Lung (tissue), 13 donors: ENCODE measurements around the gene CIP2A. TPM values are rescaled to one million over a fixed set of nuclear protein-coding genes. Genes with fewer than 3 reads are reported as not detected.

Experiments used
- ATAC-seq: fragments of 200-7000 bp; cut with Tn5 transposase; one replicate; pipeline ENCODE4 v1.9.1; 2020; ENCODE audit warnings: moderate number of reproducible peaks; ENCODE audit not compliant: insufficient read depth, low FRiP score
- DNase-seq, 3 donors: peaks; one replicate each; pipeline ENCODE4 v3.0.0-alpha.2; 2013 to 2017
- H3K27ac ChIP-seq, 2 donors: one replicate each; pipeline ENCODE4 v1.5.1; 2013; ENCODE audit warnings: mild to moderate bottlenecking in 2 of 2, moderate library complexity in 2 of 2, control low read depth in 1 of 2, inconsistent platforms in 1 of 2, low read depth in 1 of 2, low read length in 1 of 2
- H3K27me3 ChIP-seq, 3 donors: one replicate each; pipeline ENCODE4 v1.5.1; 2013; ENCODE audit warnings: low read length in 2 of 3; ENCODE audit not compliant: control insufficient read depth in 3 of 3, insufficient read depth in 3 of 3
- H3K36me3 ChIP-seq, 4 donors: one replicate each; pipeline ENCODE4 v1.5.1; 2013; ENCODE audit warnings: low read length in 4 of 4, mild to moderate bottlenecking in 1 of 4, moderate library complexity in 1 of 4; ENCODE audit not compliant: control insufficient read depth in 4 of 4, insufficient read depth in 4 of 4
- H3K4me1 ChIP-seq, 5 donors: one replicate each; pipeline ENCODE4 v1.5.1; 2013; ENCODE audit warnings: low read length in 5 of 5, mild to moderate bottlenecking in 2 of 5, moderate library complexity in 1 of 5; ENCODE audit not compliant: control insufficient read depth in 5 of 5, insufficient read depth in 5 of 5
- H3K4me3 ChIP-seq: one replicate; pipeline ENCODE4 v1.5.1; 2013; ENCODE audit warnings: mild to moderate bottlenecking, control low read depth, moderate library complexity
- H3K9ac ChIP-seq, 2 donors: one replicate each; pipeline ENCODE4 v1.5.1; 2013; ENCODE audit warnings: low read length in 2 of 2, control low read depth in 1 of 2; ENCODE audit not compliant: insufficient read depth in 1 of 2
- H3K9me3 ChIP-seq, 4 donors: one replicate each; pipeline ENCODE4 v1.5.1; 2013; ENCODE audit warnings: low read length in 3 of 4, mild to moderate bottlenecking in 1 of 4, moderate library complexity in 1 of 4; ENCODE audit not compliant: control insufficient read depth in 4 of 4, insufficient read depth in 3 of 4
- CTCF ChIP-seq: IDR thresholded peaks from 2 replicates; pipeline ENCODE4 v1.5.1; 2012; ENCODE audit warnings: mild to moderate bottlenecking; ENCODE audit errors: control extremely low read depth, extremely low read depth
- WGBS, 2 donors: extraction: QIAGEN DNeasy Blood & Tissue Kit; methylation state at CpG; one replicate each; pipeline ENCODE4 v1.1.7; 2013; 5-methylcytosine and 5-hydroxymethylcytosine counted together
- polyA plus RNA-seq, 2 donors: library from polyadenylated mRNA; stranded (reverse); fragments of 200-250 nt; gene quantifications; one replicate each; pipeline ENCODE4 v1.2.1, GENCODE V29; 2013
- small RNA-seq: library from RNA; depleted of rRNA; stranded (forward); fragments of <200 nt; gene quantifications from one replicate; pipeline ENCODE3, GENCODE V24; 2014; ENCODE audit warnings: low replicate concordance
- total RNA-seq, 2 donors: library from RNA; depleted of rRNA in 1 of 2; stranded (reverse); fragments of >200 nt in 1 of 2; gene quantifications; one replicate each; pipeline ENCODE4 v1.2.1, GENCODE V29; 2014 to 2021
- donor health status: control.
- donor health status: control.
- donor health status: Bipolar disorder and iron deficiency.
- donor health status: healthy.
- donor health status: DM: yes; HTN: yes; CAD: no.

CIP2A gene
- total and polyA plus RNA-seq, 4 donors, result 1.1 to 12.9 (median 2.1) TPM

DNA sequence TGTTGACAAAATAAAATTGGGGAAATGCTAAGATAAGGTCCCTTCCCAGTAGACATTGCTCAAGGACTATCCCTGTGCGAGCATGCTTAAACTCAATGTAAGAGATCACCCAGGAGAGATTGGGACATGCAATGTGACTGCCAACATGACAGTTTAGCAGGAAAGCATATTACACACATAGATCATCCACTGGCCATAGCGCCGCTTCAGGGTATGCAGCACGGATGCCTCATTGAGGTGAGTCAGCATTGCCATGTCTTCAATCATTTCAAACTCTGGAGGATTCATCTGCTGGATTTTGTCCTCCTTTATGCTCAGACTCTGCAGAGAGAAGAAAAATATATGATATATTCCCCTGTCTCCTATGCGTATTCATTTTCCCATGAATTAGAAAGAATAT is 87.7 kb downstream of the CIP2A start:
- no peak for DNase-seq
- H3K36me3 ChIP-seq, result no peaks in the 10 kb centered on the region
- ATAC-seq, result no peak
- no peak overlapping the region for H3K4me3 ChIP-seq
- no peaks in the 10 kb centered on the region for H3K4me1 ChIP-seq
- no peak overlapping the region for H3K27ac ChIP-seq
- no peak for TF ChIP-seq CTCF
- no peak overlapping the region for H3K9ac ChIP-seq
- 94 to 96% methylated on average over 5 of the region's 5 CpGs for WGBS, 2 donors
- H3K9me3 ChIP-seq, result no peaks in the 10 kb centered on the region
- no peaks in the 10 kb centered on the region for H3K27me3 ChIP-seq

DNA sequence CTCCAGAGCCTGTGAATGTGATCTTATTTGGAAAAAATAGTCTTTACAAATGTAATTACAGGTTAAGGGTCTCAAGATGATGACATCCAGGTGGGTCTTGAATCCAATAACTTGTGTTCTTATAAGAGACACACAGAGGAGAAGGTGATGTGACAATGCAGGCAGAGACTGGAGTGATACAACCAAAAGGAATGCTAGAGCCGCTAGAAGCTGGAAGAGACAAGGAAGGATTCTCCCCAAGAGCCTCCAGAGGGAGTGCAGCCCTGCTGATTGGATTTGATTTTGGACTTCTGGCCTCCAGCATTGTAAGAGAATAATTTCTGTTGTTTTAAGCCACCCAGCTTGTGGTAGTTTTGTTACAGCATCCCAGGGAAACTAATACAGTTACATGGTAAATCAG is 88.5 kb downstream of the CIP2A start:
- H3K27me3 ChIP-seq, result no peaks in the 10 kb centered on the region
- ATAC-seq (no peak), DNase-seq (no peak)
- no peaks in the 10 kb centered on the region for H3K4me1 ChIP-seq
- H3K9me3 ChIP-seq, result no peaks in the 10 kb centered on the region
- no peak overlapping the region for H3K4me3 ChIP-seq
- H3K36me3 ChIP-seq, result no peaks in the 10 kb centered on the region
- H3K9ac ChIP-seq, result no peak overlapping the region
- WGBS, 2 donors, result 97 to 100% methylated on average over 1 of the region's 1 CpG
- TF ChIP-seq CTCF, result no peak
- no peak overlapping the region for H3K27ac ChIP-seq

Small RNAs within 50 kb of the gene (small RNA-seq; reads per million reads assigned to genes)
- gene RF00156, result not detected

Other genes with a start within 250 kb of the CIP2A start
- under 1 TPM; 0.18 to 0.31 TPM for gene MYH15, start 78.8 kb downstream of the CIP2A start, total RNA-seq
- gene MYH15, start 78.8 kb downstream of the CIP2A start, polyA plus RNA-seq, result under 1 TPM; 0.06 to 0.31 TPM
- 10 to 100 TPM; 18.5 to 44.1 TPM for gene DZIP3, start 284 bp upstream of the CIP2A start, total RNA-seq
- gene DZIP3, start 284 bp upstream of the CIP2A start, polyA plus RNA-seq, result 1 to 10 TPM; 3.8 to 7.5 TPM
- gene RETNLB, start 168.0 kb upstream of the CIP2A start, total RNA-seq, result not detected
- not detected for gene RETNLB, start 168.0 kb upstream of the CIP2A start, polyA plus RNA-seq
- 1 to 10 TPM in 1 of 2 donors, under 1 TPM in 1; 0.40 to 2.4 TPM for gene TRAT1, start 233.3 kb upstream of the CIP2A start, total RNA-seq
- gene TRAT1, start 233.3 kb upstream of the CIP2A start, polyA plus RNA-seq, result under 1 TPM; 0.22 to 0.53 TPM